ENCODE data around the gene NEURL1B.
"Not testable (repeated sequence)": the region's sequence is repeated elsewhere in the genome, so short reads cannot be mapped to it uniquely, and the experiment has no call there.

Gene NEURL1B

DNA sequence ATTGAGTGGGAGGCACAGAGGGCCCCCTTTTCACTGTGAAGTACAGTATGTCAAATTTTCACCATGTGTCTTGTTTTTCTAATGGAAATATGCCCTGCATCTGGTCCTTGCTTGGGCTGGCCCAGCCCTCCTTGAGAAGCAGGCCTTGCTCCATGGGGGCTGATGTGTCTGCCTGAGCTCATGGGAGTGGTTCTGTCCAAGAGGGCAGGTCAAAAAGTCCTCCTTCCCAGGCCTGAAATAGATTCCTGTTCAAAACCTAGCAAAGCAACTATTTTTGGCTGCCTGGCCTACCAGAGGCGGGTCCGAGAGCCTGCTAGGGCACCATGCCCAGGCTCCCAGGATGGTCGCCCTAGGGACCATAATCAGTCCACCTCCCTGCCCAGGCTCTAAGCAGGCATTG, 40.5 kb upstream of the NEURL1B start:
- ChIA-PET POLR2A (no interaction called here), CTCF (no interaction called here)
- no peak for TF ChIP-seq CTCF (IDR thresholded peaks at IDR 0.05; ENCODE audit: control extremely low read depth, extremely low read depth, low read depth, missing control alignments)
- no peak for DNase-seq (ENCODE audit: extremely low spot score)

DNA sequence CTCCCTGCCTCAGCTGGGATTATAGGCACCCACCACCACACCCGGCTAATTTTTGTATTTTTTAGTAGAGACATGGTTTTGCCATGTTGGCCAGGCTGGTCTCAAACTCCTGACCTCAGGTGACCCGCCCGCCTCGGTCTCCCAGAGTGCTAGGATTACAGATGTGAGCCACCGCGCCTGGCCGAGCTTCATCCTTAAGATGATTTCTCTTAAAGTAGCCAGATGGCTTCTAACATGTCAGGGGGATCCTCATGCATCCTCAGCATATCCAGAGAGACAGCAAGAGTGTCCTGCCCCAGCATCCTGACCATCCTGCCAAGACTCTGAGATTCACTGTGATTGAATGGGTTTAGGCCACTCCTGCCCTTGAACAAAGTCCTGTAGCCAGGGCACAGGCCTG, 39.5 kb upstream of the NEURL1B start:
- DNase-seq (ENCODE audit: extremely low spot score); CTCF ChIA-PET; POLR2A ChIA-PET: not testable (repeated sequence)

- ChIA-PET POLR2A (no interaction called here), CTCF (no interaction called here)
- TF ChIP-seq CTCF (IDR thresholded peaks at IDR 0.05; ENCODE audit: control extremely low read depth, extremely low read depth, low read depth, missing control alignments): no peak
- no peak for DNase-seq (ENCODE audit: extremely low spot score)
These were observed 38.3 kb upstream of the NEURL1B start for GRCh38 chr5:172602783-172603231.

DNA sequence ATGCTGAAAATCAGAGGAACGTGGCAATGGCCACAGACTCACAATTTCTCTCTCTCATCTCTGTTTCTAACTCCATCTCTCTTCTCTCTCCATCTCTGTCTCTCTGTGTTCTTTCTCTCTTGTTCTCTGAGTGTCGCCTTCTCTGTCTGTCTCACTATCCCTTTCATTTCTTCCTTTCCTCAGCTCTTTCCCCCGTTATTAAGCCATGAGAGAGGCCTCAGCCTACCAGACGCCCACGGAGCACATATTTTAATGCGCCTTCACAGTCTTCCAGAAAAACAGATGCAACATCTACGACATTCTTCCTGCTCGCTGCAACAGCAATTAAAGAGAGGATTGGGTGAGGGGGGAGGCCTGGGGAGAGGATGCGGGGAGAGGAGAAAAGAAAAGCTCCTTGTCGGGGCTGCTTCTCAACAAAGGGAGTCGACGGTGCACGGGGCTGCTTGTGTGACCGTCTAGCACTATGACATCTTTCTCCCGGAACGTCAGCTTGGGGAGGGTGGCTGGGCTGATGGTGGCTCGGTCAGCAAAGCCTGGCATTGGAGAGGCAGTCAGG, 37.7 kb upstream of the NEURL1B start:
- ChIA-PET POLR2A (no interaction called here), CTCF (no interaction called here)
- TF ChIP-seq CTCF (IDR thresholded peaks at IDR 0.05; ENCODE audit: control extremely low read depth, extremely low read depth, low read depth, missing control alignments): no peak
- no peak for DNase-seq (ENCODE audit: extremely low spot score)

- POLR2A ChIA-PET: no interaction called here
- DNase-seq (ENCODE audit: extremely low spot score): no peak
- CTCF ChIA-PET: interaction anchor here (1.5 kb wide), 1 partner anchor 13 kb away, joined by 3 read pairs; no protein-coding TSS in a partner anchor
- TF ChIP-seq CTCF (IDR thresholded peaks at IDR 0.05; ENCODE audit: control extremely low read depth, extremely low read depth, low read depth, missing control alignments): no peak
These were observed 35.6 kb upstream of the NEURL1B start for GRCh38 chr5:172605466-172605865.

DNA sequence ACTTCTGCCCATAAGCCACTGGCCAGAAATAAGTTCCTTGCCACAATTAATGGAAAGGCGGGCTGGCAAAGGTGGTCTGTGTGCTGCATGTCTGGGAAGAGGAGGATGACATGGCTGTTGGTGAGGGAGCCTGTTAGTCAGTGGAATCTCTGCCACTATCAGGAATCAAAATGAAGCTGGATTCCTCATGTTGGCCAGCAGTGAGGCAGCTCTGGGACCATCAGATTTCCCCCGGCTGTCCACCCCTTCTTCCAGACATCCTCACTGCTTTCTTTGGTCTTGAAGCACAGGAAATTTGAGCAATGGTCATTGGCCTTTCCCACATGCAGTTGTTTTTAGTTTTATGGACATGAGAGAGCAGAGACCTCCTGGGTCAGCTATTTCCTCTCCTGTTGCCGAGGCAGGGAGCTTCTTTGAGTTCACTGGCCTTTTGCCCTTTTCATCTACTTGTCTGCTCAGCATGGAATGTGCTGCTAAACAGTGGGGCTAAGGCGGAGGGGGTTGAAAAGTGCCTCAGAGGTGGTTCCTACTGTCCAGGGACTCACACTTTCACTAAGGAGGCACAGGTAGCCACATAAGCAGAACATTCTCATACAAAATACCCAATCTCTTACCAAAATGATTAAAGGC, 34.8 kb upstream of the NEURL1B start:
- DNase-seq (ENCODE audit: extremely low spot score): no peak
- ChIA-PET CTCF (interaction anchor here (1.4 to 1.5 kb wide), 2 partner anchors 14 to 22 kb away, joined by 3 read pairs; no protein-coding TSS in a partner anchor), POLR2A (no interaction called here)
- TF ChIP-seq CTCF (IDR thresholded peaks at IDR 0.05; ENCODE audit: control extremely low read depth, extremely low read depth, low read depth, missing control alignments): no peak

GRCh38 chr5:172607213-172607793, 33.8 kb upstream of the NEURL1B start:
- ChIA-PET POLR2A (no interaction called here), CTCF (interaction anchor here (1.1 to 1.5 kb wide), 3 partner anchors 11 to 21 kb away, joined by 3 read pairs; no protein-coding TSS in a partner anchor)
- no peak for DNase-seq (ENCODE audit: extremely low spot score)
- no peak for TF ChIP-seq CTCF (IDR thresholded peaks at IDR 0.05; ENCODE audit: control extremely low read depth, extremely low read depth, low read depth, missing control alignments)
